H1 (cell line): Measurements from ENCODE around the gene ADAM12. TPM values are rescaled to one million over a fixed set of nuclear protein-coding genes. Genes with fewer than 3 reads are reported as not detected.

Source experiments
- CTCF ChIA-PET: fragments of 300-600 bp; sonication (Branson Sonifier 250); formaldehyde crosslinking; loops from one replicate; lab custom pipeline; 2021; ENCODE audit not compliant: partially characterized antibody; lab: Charles Lee
- POLR2A ChIA-PET: fragments of 300-600 bp; sonication (Branson Sonifier 250); formaldehyde crosslinking; loops from one replicate; lab custom pipeline; 2021; ENCODE audit warnings: inconsistent platforms; ENCODE audit not compliant: partially characterized antibody; lab: Charles Lee
- DNase-seq, 2 experiments: peaks; one replicate each; pipeline versions ENCODE4 v3.0.0 to v3.0.0-alpha.2; 2010 to 2022; ENCODE audit warnings: low spot score in 2 of 2, low read depth in 1 of 2, mixed read lengths in 1 of 2
- FAIRE-seq: peaks from 2 replicates; lab custom pipeline; 2011; peaks lifted over from hg19 to GRCh38; lab: Jason Lieb, UNC
- H2AFZ ChIP-seq: 2 replicates; pipeline ENCODE4 v1.8.1; 2012; ENCODE audit warnings: low read length, inconsistent platforms
- H2AK5ac ChIP-seq: 2 replicates; pipeline ENCODE4 v1.6.1; 2013; ENCODE audit warnings: low read depth, low read length
- H2BK120ac ChIP-seq: replicated peaks from 2 replicates; pipeline ENCODE3; 2013; ENCODE audit warnings: low read depth, low read length, inconsistent platforms
- H2BK12ac ChIP-seq: 2 replicates; pipeline ENCODE4 v1.6.1; 2013; ENCODE audit warnings: low read depth, low read length
- H2BK15ac ChIP-seq: 2 replicates; pipeline ENCODE4 v1.6.1; 2013; ENCODE audit warnings: low read length
- H2BK20ac ChIP-seq: 2 replicates; pipeline ENCODE4 v1.6.1; 2013; ENCODE audit warnings: low read length
- H2BK5ac ChIP-seq: 2 replicates; pipeline ENCODE4 v1.6.1; 2013; ENCODE audit warnings: low read depth, low read length
- H3K14ac ChIP-seq: 2 replicates; pipeline ENCODE4 v1.6.1; 2013; ENCODE audit warnings: inconsistent platforms; ENCODE audit not compliant: insufficient read length
- H3K18ac ChIP-seq: 2 replicates; pipeline ENCODE4 v1.6.1; 2013; ENCODE audit warnings: low read length; ENCODE audit errors: extremely low read depth
- H3K23ac ChIP-seq: 2 replicates; pipeline ENCODE4 v1.6.1; 2013; ENCODE audit warnings: inconsistent platforms; ENCODE audit not compliant: insufficient read length
- H3K23me2 ChIP-seq: 2 replicates; pipeline ENCODE4 v1.6.1; 2013; ENCODE audit warnings: low read depth, low read length
- H3K27ac ChIP-seq: 2 replicates; pipeline ENCODE4 v1.6.1; 2011; ENCODE audit warnings: low read depth, low read length, inconsistent platforms
- H3K27me3 ChIP-seq, 4 experiments: replicated peaks in 1 of 4; 1 replicate in 1 of 4; 2 replicates in 3 of 4; pipeline versions ENCODE4 v1.6.1 to v1.8.1; 2011 to 2013; ENCODE audit warnings: low read length in 3 of 4, mild to moderate bottlenecking in 3 of 4, inconsistent platforms in 2 of 4, mixed read lengths in 2 of 4, moderate library complexity in 1 of 4; ENCODE audit not compliant: control insufficient read depth in 3 of 4, insufficient read depth in 3 of 4; ENCODE audit errors: extremely low read depth in 1 of 4
- H3K36me3 ChIP-seq, 4 experiments: 2 replicates each; pipeline versions ENCODE4 v1.6.1 to v1.8.1; 2011 to 2013; ENCODE audit warnings: mild to moderate bottlenecking in 4 of 4, low read length in 3 of 4, moderate library complexity in 2 of 4, control low read depth in 1 of 4, inconsistent platforms in 1 of 4; ENCODE audit not compliant: insufficient read depth in 4 of 4, control insufficient read depth in 2 of 4
- H3K4ac ChIP-seq: replicated peaks from 2 replicates; pipeline ENCODE3; 2013; ENCODE audit warnings: low read length, low read depth, mixed read lengths, inconsistent platforms; ENCODE audit not compliant: insufficient read length
- H3K4me1 ChIP-seq, 4 experiments: replicated peaks in 1 of 4; 1 replicate in 1 of 4; 2 replicates in 3 of 4; pipeline versions ENCODE4 v1.6.1 to v1.8.1; 2011 to 2013; ENCODE audit warnings: low read length in 3 of 4, inconsistent platforms in 2 of 4, mixed read lengths in 1 of 4; ENCODE audit not compliant: insufficient read depth in 4 of 4, control insufficient read depth in 3 of 4
- H3K4me2 ChIP-seq, 2 experiments: 2 replicates each; pipeline versions ENCODE4 v1.6.1 to v1.8.1; 2011 to 2013; ENCODE audit warnings: low read depth in 2 of 2, low read length in 2 of 2, control low read depth in 1 of 2, inconsistent platforms in 1 of 2, mild to moderate bottlenecking in 1 of 2; ENCODE audit not compliant: insufficient read depth in 1 of 2
- H3K4me3 ChIP-seq, 4 experiments: fragments of 200-600, 300-600 bp in 1 of 4; sonication (generic), shearing (Covaris generic), sonication (Bioruptor Twin) in 1 of 4; 2 replicates each; pipeline versions ENCODE4 v1.5.1 to v1.8.1; 2011 to 2016; ENCODE audit warnings: low read length in 4 of 4, low read depth in 3 of 4, control low read depth in 2 of 4, inconsistent platforms in 2 of 4, mild to moderate bottlenecking in 2 of 4, mixed read lengths in 1 of 4, moderate library complexity in 1 of 4; ENCODE audit not compliant: insufficient read depth in 2 of 4; ENCODE audit errors: extremely low read depth in 1 of 4
- H3K56ac ChIP-seq: replicated peaks from 2 replicates; pipeline ENCODE3; 2013; ENCODE audit warnings: low read depth, mild to moderate bottlenecking, mixed read lengths, low read length, inconsistent platforms; ENCODE audit not compliant: insufficient read length
- H3K79me1 ChIP-seq: 2 replicates; pipeline ENCODE4 v1.6.1; 2013; ENCODE audit warnings: low read depth, low read length, control low read depth
- H3K79me2 ChIP-seq, 2 experiments: 2 replicates each; pipeline versions ENCODE4 v1.6.1 to v1.8.1; 2012 to 2013; ENCODE audit warnings: low read length in 2 of 2, mild to moderate bottlenecking in 2 of 2, inconsistent platforms in 1 of 2; ENCODE audit not compliant: insufficient read depth in 2 of 2, control insufficient read depth in 1 of 2
- H3K9ac ChIP-seq, 4 experiments: replicated peaks in 1 of 4; 1 replicate in 1 of 4; 2 replicates in 3 of 4; pipeline versions ENCODE4 v1.6.1 to v1.8.1; 2011 to 2013; ENCODE audit warnings: low read depth in 3 of 4, low read length in 3 of 4, control low read depth in 2 of 4, mild to moderate bottlenecking in 2 of 4, moderate library complexity in 2 of 4, inconsistent platforms in 1 of 4; ENCODE audit errors: extremely low read depth in 1 of 4
- H3K9me3 ChIP-seq, 2 experiments: 2 replicates each; pipeline versions ENCODE4 v1.6.1 to v1.8.1; 2012 to 2013; ENCODE audit warnings: mild to moderate bottlenecking in 2 of 2, moderate library complexity in 2 of 2, control low read depth in 1 of 2, inconsistent platforms in 1 of 2, low read depth in 1 of 2, low read length in 1 of 2, mixed read lengths in 1 of 2; ENCODE audit not compliant: insufficient read depth in 2 of 2
- H4K20me1 ChIP-seq, 2 experiments: replicated peaks in 1 of 2; 2 replicates each; pipeline versions ENCODE3 to v1.8.1; 2011 to 2013; ENCODE audit warnings: inconsistent platforms in 2 of 2, low read length in 2 of 2, mild to moderate bottlenecking in 1 of 2; ENCODE audit not compliant: insufficient read depth in 2 of 2, control insufficient read depth in 1 of 2
- H4K5ac ChIP-seq: 2 replicates; pipeline ENCODE4 v1.6.1; 2013; ENCODE audit warnings: low read length, low read depth, mixed read lengths, inconsistent platforms; ENCODE audit not compliant: insufficient read length
- H4K8ac ChIP-seq: 2 replicates; pipeline ENCODE4 v1.8.0; 2013; ENCODE audit warnings: mild to moderate bottlenecking, moderate library complexity, low read length, inconsistent platforms; ENCODE audit not compliant: insufficient read depth; ENCODE audit errors: extremely low read depth
- H4K91ac ChIP-seq: replicated peaks from 2 replicates; pipeline ENCODE3; 2013; ENCODE audit warnings: low read length, mixed read lengths, inconsistent platforms; ENCODE audit not compliant: insufficient read length
- KDM5A ChIP-seq: fragments of 200-600 bp; IDR thresholded peaks from 2 replicates; pipeline ENCODE4 v1.7.1; 2012; ENCODE audit warnings: mild to moderate bottlenecking, low read length, inconsistent platforms, mixed read lengths
- NANOG ChIP-seq: IDR thresholded peaks from 2 replicates; pipeline ENCODE4 v1.6.1; 2011; ENCODE audit warnings: low read length, low read depth, mild to moderate bottlenecking, inconsistent platforms; ENCODE audit not compliant: insufficient read depth, poor library complexity, severe bottlenecking
- TAF7 ChIP-seq: optimal IDR thresholded peaks from 2 replicates; pipeline ENCODE3; 2011; ENCODE audit warnings: low read depth, mild to moderate bottlenecking, inconsistent platforms, low read length, moderate library complexity, borderline replicate concordance
- WGBS, 2 experiments: shearing (Covaris generic) in 1 of 2; methylation state at CpG; one replicate each; pipeline versions ENCODE4 v1.1.6 to v1.1.7; 2013 to 2015; ENCODE audit warnings: low lambda C conversion rate in 2 of 2, mixed read lengths in 2 of 2, inconsistent platforms in 1 of 2, low coverage in 1 of 2, missing lambda C conversion rate in 1 of 2; ENCODE audit not compliant: insufficient replicate concordance in 2 of 2, insufficient coverage in 1 of 2, insufficient read length in 1 of 2; ENCODE audit errors: extremely low coverage in 1 of 2, missing lambda C conversion rate in 1 of 2; 5-methylcytosine and 5-hydroxymethylcytosine counted together
- polyA plus RNA-seq, 7 experiments: library from polyadenylated mRNA; depleted of rRNA in 3 of 7; stranded (reverse) in 5 of 7; unstranded in 2 of 7; fragments of >200 nt in 5 of 7; fragments of 200-250 nt in 2 of 7; gene quantifications; 1 replicate in 5 of 7; 2 replicates in 1 of 7; 4 replicates in 1 of 7; pipeline versions ENCODE4 v1.2.1 to v1.2.3, GENCODE V29; 2011 to 2013; ENCODE audit warnings: missing spikeins in 2 of 7, mixed read lengths in 2 of 7
- total RNA-seq: library from RNA; stranded (reverse); fragmentation: NEBNext Ultra II Directional; extraction: Animal tissue kit (Norgen Biotek cat#: 25700); gene quantifications from 2 replicates; pipeline ENCODE4 v1.2.1, GENCODE V29; 2021
- TF ChIP-seq, protein P1 (sequence below): IDR thresholded peaks from 2 replicates; pipeline ENCODE4 v1.6.1; 2011; ENCODE audit warnings: low read length, improper control_type of control experiment
- TF ChIP-seq, protein P2 (sequence below): IDR thresholded peaks from 2 replicates; pipeline ENCODE4 v1.6.1; 2012; ENCODE audit warnings: low read length, inconsistent platforms

ADAM12 gene
- total and polyA plus RNA-seq, 2 of the 8 experiments (the other 6 are each of a cell fraction or from before 2014, with no cell fraction given) = 0.07 to 0.17 TPM

DNA sequence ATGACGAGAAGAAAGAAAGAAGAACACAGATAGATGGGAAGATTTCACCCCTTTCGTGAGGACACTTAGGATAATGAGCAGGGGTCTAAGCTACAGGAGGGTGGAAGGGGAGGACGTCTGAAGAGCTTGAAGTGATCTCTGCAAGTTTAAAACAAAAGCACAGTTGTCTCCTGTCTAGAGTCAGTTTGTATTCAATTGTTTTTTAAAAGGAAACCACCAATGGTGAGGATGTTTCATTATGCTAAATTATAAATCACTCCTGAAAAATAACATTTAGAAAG, 85.9 kb downstream of the ADAM12 start:
- Histone ChIP-seq H2AK5ac (no peak overlapping the region), H4K5ac (no peak overlapping the region), H4K8ac (no peak overlapping the region), H4K91ac (no peak overlapping the region), H3K9ac (no peak overlapping the region), H2BK5ac (no peak overlapping the region), H3K4me2 (no peak overlapping the region), H3K18ac (no peak overlapping the region), H3K23ac (no peak overlapping the region), H3K56ac (no peak overlapping the region), H3K9me3 (no peaks in the 10 kb centered on the region; a peak in 1 of 4 replicates), H2BK12ac (no peak overlapping the region), H3K4me3 (no peak overlapping the region), H2AFZ (no peak overlapping the region), H3K4ac (no peak overlapping the region), H3K14ac (no peak overlapping the region), H2BK20ac (no peak overlapping the region), H4K20me1 (no peaks in the 10 kb centered on the region), H3K79me1 (no peaks in the 10 kb centered on the region), H3K23me2 (no peaks in the 10 kb centered on the region), H3K79me2 (no peaks in the 10 kb centered on the region), H3K27me3 (no peaks in the 10 kb centered on the region; a peak in 1 of 7 replicates), H2BK120ac (no peak overlapping the region), H2BK15ac (no peak overlapping the region)
- DNase-seq (no peak), FAIRE-seq (no peak)
- CTCF ChIA-PET = interaction anchor here (1.4 kb wide), 1 partner anchor 166 kb away, joined by 5 read pairs; no protein-coding TSS in a partner anchor
- POLR2A ChIA-PET = no interaction called here
- WGBS, 2 experiments = 54% methylated on average over 3 of the region's 3 CpGs; no CpG with 5 or more reads in 1 of the 2 experiments
- no peak for TF ChIP-seq KDM5A
- TF ChIP-seq, protein P1, sequence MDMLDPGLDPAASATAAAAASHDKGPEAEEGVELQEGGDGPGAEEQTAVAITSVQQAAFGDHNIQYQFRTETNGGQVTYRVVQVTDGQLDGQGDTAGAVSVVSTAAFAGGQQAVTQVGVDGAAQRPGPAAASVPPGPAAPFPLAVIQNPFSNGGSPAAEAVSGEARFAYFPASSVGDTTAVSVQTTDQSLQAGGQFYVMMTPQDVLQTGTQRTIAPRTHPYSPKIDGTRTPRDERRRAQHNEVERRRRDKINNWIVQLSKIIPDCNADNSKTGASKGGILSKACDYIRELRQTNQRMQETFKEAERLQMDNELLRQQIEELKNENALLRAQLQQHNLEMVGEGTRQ = no peak
- TF ChIP-seq TAF7 = no peak
- TF ChIP-seq, protein P2, sequence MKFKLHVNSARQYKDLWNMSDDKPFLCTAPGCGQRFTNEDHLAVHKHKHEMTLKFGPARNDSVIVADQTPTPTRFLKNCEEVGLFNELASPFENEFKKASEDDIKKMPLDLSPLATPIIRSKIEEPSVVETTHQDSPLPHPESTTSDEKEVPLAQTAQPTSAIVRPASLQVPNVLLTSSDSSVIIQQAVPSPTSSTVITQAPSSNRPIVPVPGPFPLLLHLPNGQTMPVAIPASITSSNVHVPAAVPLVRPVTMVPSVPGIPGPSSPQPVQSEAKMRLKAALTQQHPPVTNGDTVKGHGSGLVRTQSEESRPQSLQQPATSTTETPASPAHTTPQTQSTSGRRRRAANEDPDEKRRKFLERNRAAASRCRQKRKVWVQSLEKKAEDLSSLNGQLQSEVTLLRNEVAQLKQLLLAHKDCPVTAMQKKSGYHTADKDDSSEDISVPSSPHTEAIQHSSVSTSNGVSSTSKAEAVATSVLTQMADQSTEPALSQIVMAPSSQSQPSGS = no peak
- TF ChIP-seq NANOG = no peak
- TF ChIP-seq, all 59 proteins: peak for 0
- Histone ChIP-seq H3K36me3 (no peaks in the 10 kb centered on the region), H3K27ac (no peak overlapping the region), H3K4me1 (peaks cover 0 to 2% (median 0%) of the 10 kb centered on the region in 4 experiments; a peak in 1 of 7 replicates)
